Retinal pigment epithelial cell (primary cell): ENCODE measurements around the gene KIF3B.

Source experiments
- DNase-seq: peaks from one replicate; pipeline ENCODE4 v3.0.0-alpha.2; 2010; ENCODE audit warnings: low read depth
- H3K4me3 ChIP-seq: 2 replicates; pipeline ENCODE4 v1.5.1; 2011; ENCODE audit warnings: mild to moderate bottlenecking, low read length, control low read depth, moderate library complexity
- CTCF ChIP-seq: conservative IDR thresholded peaks from 2 replicates; pipeline ENCODE4 v1.5.1; 2011; ENCODE audit warnings: low read depth, low read length, control low read depth, inconsistent platforms

The KIF3B gene

GRCh38 chr20:32232326-32232886, 45.0 kb upstream of the KIF3B start:
- no peak for DNase-seq
- TF ChIP-seq CTCF, result no peak
- no peak overlapping the region for H3K4me3 ChIP-seq

GRCh38 chr20:32233286-32233685, 44.2 kb upstream of the KIF3B start:
- no peak for TF ChIP-seq CTCF
- DNase-seq, result no peak
- no peak overlapping the region for H3K4me3 ChIP-seq

- no peak for TF ChIP-seq CTCF
- no peak for DNase-seq
- no peak overlapping the region for H3K4me3 ChIP-seq
Observed at GRCh38 chr20:32234135-32234808, 43.2 kb upstream of the KIF3B start.

GRCh38 chr20:32235331-32236047, 42.0 kb upstream of the KIF3B start:
- TF ChIP-seq CTCF, result no peak
- no peak for DNase-seq

GRCh38 chr20:32236048-32236533, 41.4 kb upstream of the KIF3B start:
- H3K4me3 ChIP-seq, result no peak overlapping the region
- no peak for TF ChIP-seq CTCF
- DNase-seq, result no peak

More at GRCh38 chr20:32235331-32236047, 42.0 kb upstream of the KIF3B start:
- no peak overlapping the region for H3K4me3 ChIP-seq

- DNase-seq, result no peak
- H3K4me3 ChIP-seq, result no peak overlapping the region
- no peak for TF ChIP-seq CTCF
Observed at GRCh38 chr20:32236819-32237218, 40.6 kb upstream of the KIF3B start.
